Testis (tissue), 2 donors: ENCODE data around the gene ARHGAP22.

ENCODE experiments used
- CTCF ChIP-seq, 3 experiments: fragments of 450-650 bp in 2 of 3; fragments of 200-600 bp in 1 of 3; sonication (generic) in 1 of 3; IDR thresholded peaks; one replicate each; pipeline ENCODE4 v1.5.1; 2016 to 2019; ENCODE audit warnings: antibody characterized with exemption in 3 of 3, mild to moderate bottlenecking in 2 of 3, moderate library complexity in 1 of 3
- POLR2A ChIP-seq: fragments of 450-650 bp; IDR thresholded peaks from one replicate; pipeline ENCODE4 v1.6.1; 2017; ENCODE audit warnings: antibody characterized with exemption, mild to moderate bottlenecking, moderate library complexity

- TF ChIP-seq CTCF (IDR thresholded peaks at IDR 0.05), result no peak
- TF ChIP-seq POLR2A, result no peak
These were observed 6.5 kb downstream of the ARHGAP22 start for GRCh38 chr10:48598243-48598935.
